ENCODE data around the gene DOK1. TPM values are rescaled to one million over a fixed set of nuclear protein-coding genes. Genes with fewer than 3 reads are reported as not detected.

The DOK1 gene
- total and polyA plus RNA-seq, 9 donors: 6.4 to 8.7 (median 7.0) TPM

DNA sequence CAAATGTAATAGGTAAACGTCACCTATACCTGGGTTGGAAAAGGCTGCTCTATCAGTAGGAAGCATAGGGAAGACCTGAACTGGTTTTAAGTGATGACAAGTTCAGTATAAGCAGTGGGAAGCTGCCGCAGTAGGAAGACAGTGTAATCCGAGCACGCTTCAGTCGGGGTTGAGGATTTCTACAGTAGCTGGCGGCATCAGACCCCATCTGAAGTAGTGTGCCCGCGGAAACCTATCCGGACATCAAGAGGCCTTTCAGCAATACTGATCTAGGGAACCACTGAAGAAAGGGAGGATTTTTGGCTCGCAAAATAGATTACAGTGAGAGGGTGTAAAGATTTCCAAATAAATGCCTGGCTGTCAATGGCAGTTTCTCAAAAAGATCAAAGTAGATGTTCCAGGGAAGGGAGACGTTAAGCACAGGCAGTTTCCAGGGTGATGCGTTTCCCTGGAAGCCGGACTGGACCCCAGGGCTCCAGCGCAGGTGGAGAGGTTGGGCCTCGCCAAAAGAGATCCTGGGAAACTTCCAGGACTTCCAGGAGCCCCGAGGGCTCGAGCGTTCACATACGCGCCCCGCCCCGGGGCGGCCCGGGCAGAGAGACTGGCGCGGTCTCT is 6.1 kb upstream of the DOK1 start:
- peak; percentile 75 for DNase-seq
- 4% methylated on average over 25 of the region's 26 CpGs for WGBS (ENCODE audit: insufficient coverage)
- peak overlapping the region; percentile 40 for H3K27ac ChIP-seq (ENCODE audit: low read length)
- H3K9me3 ChIP-seq (replicated peaks; ENCODE audit: control insufficient read depth, low read depth, low read length): no peaks in the 10 kb centered on the region
- H3K4me3 ChIP-seq (ENCODE audit: low read length): peak overlapping the region; percentile 64
- H3K36me3 ChIP-seq (ENCODE audit: control insufficient read depth, insufficient read depth, low read length): peaks cover 2% of the 10 kb centered on the region
- peaks cover 31% of the 10 kb centered on the region for H3K4me1 ChIP-seq (ENCODE audit: control insufficient read depth, insufficient read depth, low read length)
- H3K27me3 ChIP-seq (ENCODE audit: control insufficient read depth, insufficient read depth, low read length): peaks cover 9% of the 10 kb centered on the region

DNA sequence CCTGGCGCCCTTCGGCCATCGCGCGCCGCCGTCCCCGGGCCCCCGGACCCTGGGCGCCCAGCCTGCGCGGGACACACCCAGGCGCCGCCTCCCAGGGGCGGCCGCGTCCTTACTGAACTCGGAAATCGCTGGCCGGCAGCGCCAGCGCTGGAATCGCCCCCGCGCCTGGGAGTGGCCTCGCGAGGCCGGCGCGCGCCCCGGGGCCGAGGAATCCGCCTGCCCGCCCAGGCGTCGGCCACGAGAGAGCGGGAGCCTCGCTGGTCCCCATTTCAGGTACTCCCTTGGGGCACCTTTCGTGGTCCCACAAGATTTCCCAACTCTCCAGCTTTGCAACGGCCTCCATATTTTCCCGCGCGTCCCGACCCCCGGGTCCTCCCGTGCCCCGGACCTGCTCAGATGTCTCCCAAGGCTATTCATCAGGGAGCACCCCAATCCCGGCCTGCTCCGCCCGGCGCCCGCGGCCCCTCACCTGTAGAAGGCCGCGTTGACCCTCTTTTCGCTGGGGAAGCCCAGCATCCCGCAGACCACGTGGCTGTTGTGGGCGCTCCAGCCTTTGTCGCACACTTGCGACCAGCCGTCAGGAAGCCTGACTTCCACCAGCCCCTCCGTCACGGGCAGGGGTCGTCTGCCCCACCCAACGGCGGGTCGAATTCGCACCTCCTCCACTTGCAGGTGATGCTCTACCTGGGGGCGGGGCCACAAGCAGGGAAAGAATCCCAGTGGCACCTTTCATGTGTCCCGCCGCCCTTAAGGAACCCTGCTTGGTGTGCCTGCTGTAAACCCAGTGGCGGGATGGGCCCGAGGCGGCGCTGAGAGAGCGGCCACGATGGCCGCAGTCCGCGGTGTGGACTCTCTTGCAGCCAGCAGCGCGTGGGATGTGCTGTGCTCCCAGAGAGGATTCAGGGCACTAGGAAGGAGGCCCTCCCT is 5.4 kb upstream of the DOK1 start:
- peaks cover 2% of the 10 kb centered on the region for H3K36me3 ChIP-seq (ENCODE audit: control insufficient read depth, insufficient read depth, low read length)
- WGBS (ENCODE audit: insufficient coverage): 4% methylated on average over 85 of the region's 85 CpGs
- H3K9me3 ChIP-seq (replicated peaks; ENCODE audit: control insufficient read depth, low read depth, low read length): no peaks in the 10 kb centered on the region
- H3K4me1 ChIP-seq (ENCODE audit: control insufficient read depth, insufficient read depth, low read length): peaks cover 35% of the 10 kb centered on the region
- H3K27me3 ChIP-seq (ENCODE audit: control insufficient read depth, insufficient read depth, low read length): peaks cover 9% of the 10 kb centered on the region
- H3K4me3 ChIP-seq (ENCODE audit: low read length): peak overlapping the region; percentile 64
- peak overlapping the region; percentile 26 for H3K27ac ChIP-seq (ENCODE audit: low read length)
- peak; percentile 87 for DNase-seq

DNA sequence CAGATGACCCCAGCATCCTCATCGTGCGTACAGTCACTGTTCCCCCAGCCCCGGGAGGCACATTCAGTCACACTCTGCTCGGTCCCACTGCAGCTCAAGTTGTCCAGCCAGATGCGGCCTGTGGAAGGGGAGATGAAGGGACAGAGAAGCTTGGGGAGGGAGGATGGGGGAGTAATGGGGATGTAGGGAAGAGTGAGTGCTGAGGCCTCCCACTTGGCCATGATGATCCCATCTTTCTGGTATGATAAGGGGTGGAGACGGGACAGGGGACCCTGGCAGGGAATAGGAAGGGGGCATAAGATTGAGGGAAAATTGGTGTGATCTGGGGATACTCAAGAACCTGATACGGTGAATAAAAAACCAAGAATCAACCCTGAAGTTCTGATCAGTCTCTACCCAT is 4.3 kb upstream of the DOK1 start:
- peaks cover 38% of the 10 kb centered on the region for H3K4me1 ChIP-seq (ENCODE audit: control insufficient read depth, insufficient read depth, low read length)
- peak; percentile 5 for DNase-seq
- no peak overlapping the region for H3K4me3 ChIP-seq (ENCODE audit: low read length)
- peaks cover 9% of the 10 kb centered on the region for H3K27me3 ChIP-seq (ENCODE audit: control insufficient read depth, insufficient read depth, low read length)
- WGBS (ENCODE audit: insufficient coverage): 53% methylated on average over 3 of the region's 7 CpGs
- H3K9me3 ChIP-seq (replicated peaks; ENCODE audit: control insufficient read depth, low read depth, low read length): no peaks in the 10 kb centered on the region
- peaks cover 2% of the 10 kb centered on the region for H3K36me3 ChIP-seq (ENCODE audit: control insufficient read depth, insufficient read depth, low read length)
- no peak overlapping the region for H3K27ac ChIP-seq (ENCODE audit: low read length)

DNA sequence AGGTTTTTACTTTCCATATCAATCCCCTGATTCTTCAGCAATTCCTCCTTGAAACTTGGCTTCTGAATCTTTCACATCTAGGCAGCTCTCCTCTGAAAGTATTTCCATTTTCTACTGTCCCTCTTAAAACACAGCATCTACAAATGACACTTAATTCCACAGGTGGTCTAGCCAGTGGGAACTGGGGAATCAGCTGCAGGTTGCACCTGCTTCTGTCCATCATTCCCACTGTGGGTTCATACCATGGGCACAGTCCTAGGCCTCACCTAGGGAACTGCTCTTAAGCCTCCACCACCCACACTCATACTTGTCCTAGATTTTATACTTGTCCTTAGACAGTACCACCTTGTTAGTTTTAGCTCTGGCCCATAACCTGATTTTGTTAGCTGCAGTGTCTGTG is 3.0 kb upstream of the DOK1 start:
- no peak overlapping the region for H3K27ac ChIP-seq (ENCODE audit: low read length)
- peaks cover 43% of the 10 kb centered on the region for H3K4me1 ChIP-seq (ENCODE audit: control insufficient read depth, insufficient read depth, low read length)
- peaks cover 6% of the 10 kb centered on the region for H3K36me3 ChIP-seq (ENCODE audit: control insufficient read depth, insufficient read depth, low read length)
- H3K4me3 ChIP-seq (ENCODE audit: low read length): no peak overlapping the region
- H3K9me3 ChIP-seq (replicated peaks; ENCODE audit: control insufficient read depth, low read depth, low read length): no peaks in the 10 kb centered on the region
- H3K27me3 ChIP-seq (ENCODE audit: control insufficient read depth, insufficient read depth, low read length): peaks cover 9% of the 10 kb centered on the region
- no peak for DNase-seq

DNA sequence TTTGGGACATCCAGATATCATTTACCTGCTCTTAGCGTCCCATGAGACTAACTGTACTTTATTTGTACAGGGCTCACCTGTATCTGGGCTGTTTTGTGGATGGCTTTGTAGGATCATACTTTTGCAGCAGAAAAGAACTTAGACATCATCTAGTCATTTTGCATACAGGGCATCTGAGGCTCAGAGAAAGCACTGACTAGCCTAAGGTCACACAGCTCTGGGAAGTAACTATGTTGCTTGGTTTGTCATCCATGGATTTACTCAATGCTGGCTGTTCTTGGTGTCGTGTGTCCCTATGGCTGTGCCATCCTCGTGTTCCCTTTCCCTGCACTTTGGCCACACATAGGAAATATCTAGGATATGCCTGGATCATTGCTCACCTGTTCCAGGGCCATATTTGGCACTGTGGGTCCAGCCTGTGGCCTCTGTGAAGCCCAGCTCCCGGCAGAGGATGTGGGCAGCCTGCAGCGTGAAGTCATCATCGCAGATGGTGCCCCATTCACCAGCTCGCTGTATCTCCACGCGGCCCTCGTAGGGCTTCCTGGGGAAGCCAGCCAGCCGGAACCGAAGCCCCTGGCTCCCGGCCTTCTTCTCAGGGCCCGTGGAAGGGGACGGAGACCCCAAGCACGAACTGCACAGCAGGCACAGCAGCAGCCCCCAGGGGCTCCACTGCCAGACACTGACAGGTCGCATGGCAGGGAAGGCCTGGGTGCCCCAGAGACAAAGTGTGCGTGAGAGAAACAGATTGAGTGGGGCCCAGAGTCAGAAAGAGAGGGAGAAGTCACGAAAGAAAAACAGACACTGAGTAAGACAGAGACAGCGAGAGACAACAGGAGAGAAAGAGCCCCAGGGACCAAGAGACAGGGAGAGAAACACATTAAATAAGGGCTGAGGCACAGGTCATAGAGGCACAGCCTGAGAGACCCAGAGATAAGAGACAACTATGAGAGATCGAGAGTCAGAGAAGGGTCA is 2.3 kb upstream of the DOK1 start:
- Histone ChIP-seq H3K4me3 (ENCODE audit: low read length) (no peak overlapping the region), H3K27me3 (ENCODE audit: control insufficient read depth, insufficient read depth, low read length) (peaks cover 9% of the 10 kb centered on the region), H3K9me3 (replicated peaks; ENCODE audit: control insufficient read depth, low read depth, low read length) (no peaks in the 10 kb centered on the region), H3K36me3 (ENCODE audit: control insufficient read depth, insufficient read depth, low read length) (peaks cover 6% of the 10 kb centered on the region), H3K4me1 (ENCODE audit: control insufficient read depth, insufficient read depth, low read length) (peaks cover 43% of the 10 kb centered on the region), H3K27ac (ENCODE audit: low read length) (no peak overlapping the region)
- DNase-seq: peak; percentile 5
- WGBS (ENCODE audit: insufficient coverage): 66% methylated on average over 20 of the region's 21 CpGs

DNA sequence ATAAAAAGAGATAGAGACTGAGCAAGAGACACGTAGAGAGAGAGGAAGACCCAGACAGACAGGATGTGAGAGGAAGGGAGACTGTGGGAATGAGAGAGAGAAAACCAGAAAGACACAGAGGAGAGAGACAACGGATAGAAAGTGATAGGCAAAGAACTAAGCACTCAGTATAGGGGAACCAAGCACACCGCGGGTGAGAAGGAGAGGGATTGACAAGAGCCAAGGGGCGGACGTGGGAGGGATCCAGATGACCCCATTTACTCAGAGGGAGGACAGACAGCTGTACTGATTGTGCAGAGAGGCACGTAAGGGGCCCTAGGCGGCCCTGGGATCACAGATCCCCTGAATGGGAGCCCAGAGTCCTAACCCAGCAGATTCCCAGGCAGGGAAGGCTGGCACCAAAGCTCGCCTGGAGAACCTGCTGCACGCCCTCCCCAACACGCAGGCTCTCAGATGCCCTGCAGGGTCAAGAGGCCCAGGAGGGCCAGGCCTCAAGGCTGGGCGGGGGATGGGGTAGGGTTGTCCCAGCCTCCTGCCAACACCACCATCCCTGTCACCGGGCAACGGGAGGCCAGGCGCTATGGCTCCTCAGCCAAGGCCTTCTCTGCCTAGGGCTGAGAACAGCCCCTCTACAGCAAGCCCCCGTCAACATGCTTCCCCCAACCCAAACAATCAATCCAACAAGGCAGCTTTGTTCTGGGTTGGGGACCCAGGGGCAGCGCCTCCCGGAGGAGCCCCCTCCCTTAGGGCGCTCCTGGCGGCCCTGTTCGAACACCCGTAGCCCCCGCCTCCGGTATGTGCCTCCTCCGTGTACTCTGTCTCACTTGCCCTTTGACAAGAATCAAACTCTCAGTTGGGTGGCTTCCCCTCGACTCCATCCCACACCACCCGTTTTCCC is 1.4 kb upstream of the DOK1 start:
- Histone ChIP-seq H3K9me3 (replicated peaks; ENCODE audit: control insufficient read depth, low read depth, low read length) (no peaks in the 10 kb centered on the region), H3K4me1 (ENCODE audit: control insufficient read depth, insufficient read depth, low read length) (peaks cover 40% of the 10 kb centered on the region), H3K4me3 (ENCODE audit: low read length) (peak overlapping the region; percentile 71), H3K27me3 (ENCODE audit: control insufficient read depth, insufficient read depth, low read length) (peaks cover 9% of the 10 kb centered on the region), H3K27ac (ENCODE audit: low read length) (peak overlapping the region; percentile 67), H3K36me3 (ENCODE audit: control insufficient read depth, insufficient read depth, low read length) (peaks cover 6% of the 10 kb centered on the region)
- DNase-seq: peak; percentile 52
- WGBS (ENCODE audit: insufficient coverage): 20% methylated on average over 20 of the region's 27 CpGs

DNA sequence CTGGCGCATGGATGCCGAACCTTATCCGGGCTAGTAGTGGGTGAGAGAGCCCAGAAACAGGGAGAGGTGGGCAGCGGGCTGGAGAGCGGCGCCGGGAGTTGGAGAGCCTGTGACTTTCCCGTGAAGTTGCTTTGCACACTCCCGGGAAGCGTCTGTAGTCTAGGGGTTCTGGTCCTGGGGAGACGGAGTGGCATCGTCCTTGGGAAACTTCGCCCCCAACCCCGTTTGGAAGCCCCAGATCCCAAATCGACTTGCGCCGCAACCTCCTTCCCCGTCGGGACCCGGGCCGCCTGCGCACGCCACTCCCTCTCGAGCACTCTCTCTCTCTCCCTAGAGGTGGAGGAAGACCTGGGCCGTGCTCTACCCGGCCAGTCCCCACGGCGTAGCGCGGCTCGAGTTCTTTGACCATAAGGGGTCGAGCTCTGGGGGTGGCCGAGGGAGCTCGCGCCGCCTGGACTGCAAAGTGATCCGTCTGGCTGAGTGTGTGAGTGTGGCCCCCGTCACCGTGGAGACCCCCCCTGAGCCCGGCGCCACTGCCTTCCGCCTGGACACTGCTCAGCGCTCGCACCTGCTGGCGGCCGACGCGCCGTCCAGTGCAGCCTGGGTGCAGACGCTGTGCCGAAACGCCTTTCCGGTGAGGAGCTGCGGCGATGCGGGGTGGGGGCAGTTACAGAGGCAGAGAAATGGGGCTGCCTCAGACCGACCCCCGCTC is 456 bp downstream of the DOK1 start:
- Histone ChIP-seq H3K4me1 (ENCODE audit: control insufficient read depth, insufficient read depth, low read length) (peaks cover 26% of the 10 kb centered on the region), H3K36me3 (ENCODE audit: control insufficient read depth, insufficient read depth, low read length) (peaks cover 6% of the 10 kb centered on the region), H3K27ac (ENCODE audit: low read length) (peak overlapping the region; percentile 42), H3K9me3 (replicated peaks; ENCODE audit: control insufficient read depth, low read depth, low read length) (no peaks in the 10 kb centered on the region), H3K27me3 (ENCODE audit: control insufficient read depth, insufficient read depth, low read length) (peaks cover 4% of the 10 kb centered on the region), H3K4me3 (ENCODE audit: low read length) (peak overlapping the region; percentile 71)
- peak; percentile 53 for DNase-seq
- WGBS (ENCODE audit: insufficient coverage): under 1% methylated on average over 36 of the region's 58 CpGs

DNA sequence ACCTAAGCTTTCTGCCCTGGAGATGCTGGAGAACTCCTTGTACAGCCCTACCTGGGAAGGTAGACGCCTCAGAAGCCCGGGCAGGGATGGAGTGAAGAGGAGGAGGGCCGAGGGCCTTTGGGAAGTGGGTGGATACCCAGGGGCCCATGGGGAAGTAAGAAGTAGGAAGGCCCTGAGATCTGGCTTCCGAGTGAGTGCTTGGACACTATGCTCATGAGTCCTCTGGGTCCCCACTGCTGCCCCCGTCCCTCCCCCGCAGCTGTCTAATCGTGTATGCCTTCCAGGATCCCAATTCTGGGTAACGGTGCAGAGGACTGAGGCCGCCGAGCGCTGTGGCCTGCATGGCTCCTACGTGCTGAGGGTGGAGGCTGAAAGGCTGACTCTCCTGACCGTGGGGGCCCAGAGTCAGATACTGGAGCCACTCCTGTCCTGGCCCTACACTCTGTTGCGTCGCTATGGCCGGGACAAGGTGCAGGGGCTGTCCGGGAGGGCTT is 1.1 kb downstream of the DOK1 start:
- WGBS (ENCODE audit: insufficient coverage): 43% methylated on average over 14 of the region's 17 CpGs
- Histone ChIP-seq H3K27ac (ENCODE audit: low read length) (no peak overlapping the region), H3K4me1 (ENCODE audit: control insufficient read depth, insufficient read depth, low read length) (peaks cover 23% of the 10 kb centered on the region), H3K4me3 (ENCODE audit: low read length) (peak overlapping the region; percentile 71), H3K36me3 (ENCODE audit: control insufficient read depth, insufficient read depth, low read length) (peaks cover 6% of the 10 kb centered on the region), H3K9me3 (replicated peaks; ENCODE audit: control insufficient read depth, low read depth, low read length) (no peaks in the 10 kb centered on the region), H3K27me3 (ENCODE audit: control insufficient read depth, insufficient read depth, low read length) (peaks cover 9% of the 10 kb centered on the region)
- peak; percentile 42 for DNase-seq
